ENCODE measurements around the gene ATE1. TPM values are rescaled to one million over a fixed set of nuclear protein-coding genes. Genes with fewer than 3 reads are reported as not detected.
"Not testable (repeated sequence)": the region's sequence is repeated elsewhere in the genome, so short reads cannot be mapped to it uniquely, and the experiment has no call there.

Gene ATE1
- total and polyA plus RNA-seq, 9 donors = 8.9 to 36.6 (median 31.2) TPM

DNA sequence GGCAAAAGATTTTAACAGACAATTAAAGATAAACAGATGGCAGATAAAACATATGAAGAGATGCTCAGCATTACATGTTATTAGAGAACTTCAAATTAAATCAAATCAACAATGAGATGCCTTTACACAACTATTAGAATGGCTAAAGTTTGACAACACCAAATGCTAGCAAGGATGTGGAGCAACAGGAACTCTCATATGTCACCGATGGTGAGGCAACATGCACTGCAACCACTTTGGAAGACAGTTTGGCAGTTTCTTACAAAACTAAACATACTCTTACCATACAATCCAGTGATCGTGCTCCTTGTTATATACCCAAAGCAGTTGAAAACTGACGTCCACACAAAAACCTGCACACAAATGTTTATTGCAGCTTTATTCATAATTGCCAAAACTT, 13.7 kb upstream of the ATE1 start:
- Histone ChIP-seq H3K36me3 (no peaks in the 10 kb centered on the region), H3K27ac (no peak overlapping the region), H3K27me3 (peaks cover 4% of the 10 kb centered on the region), H3K4me1 (ENCODE audit: insufficient read depth) (no peaks in the 10 kb centered on the region), H3K4me3 (no peak overlapping the region), H3K9me3 (no peaks in the 10 kb centered on the region)
- 76 to 97% (median 91%) methylated on average over 3 of the region's 3 CpGs for WGBS, 3 donors
- intact Hi-C loops (cut with DNase I) = no loop called here
- DNase-seq = no peak
- TF ChIP-seq EP300 (IDR thresholded peaks at IDR 0.05) (no peak), POLR2A (IDR thresholded peaks at IDR 0.05) (no peak)
- TF ChIP-seq, protein P1, sequence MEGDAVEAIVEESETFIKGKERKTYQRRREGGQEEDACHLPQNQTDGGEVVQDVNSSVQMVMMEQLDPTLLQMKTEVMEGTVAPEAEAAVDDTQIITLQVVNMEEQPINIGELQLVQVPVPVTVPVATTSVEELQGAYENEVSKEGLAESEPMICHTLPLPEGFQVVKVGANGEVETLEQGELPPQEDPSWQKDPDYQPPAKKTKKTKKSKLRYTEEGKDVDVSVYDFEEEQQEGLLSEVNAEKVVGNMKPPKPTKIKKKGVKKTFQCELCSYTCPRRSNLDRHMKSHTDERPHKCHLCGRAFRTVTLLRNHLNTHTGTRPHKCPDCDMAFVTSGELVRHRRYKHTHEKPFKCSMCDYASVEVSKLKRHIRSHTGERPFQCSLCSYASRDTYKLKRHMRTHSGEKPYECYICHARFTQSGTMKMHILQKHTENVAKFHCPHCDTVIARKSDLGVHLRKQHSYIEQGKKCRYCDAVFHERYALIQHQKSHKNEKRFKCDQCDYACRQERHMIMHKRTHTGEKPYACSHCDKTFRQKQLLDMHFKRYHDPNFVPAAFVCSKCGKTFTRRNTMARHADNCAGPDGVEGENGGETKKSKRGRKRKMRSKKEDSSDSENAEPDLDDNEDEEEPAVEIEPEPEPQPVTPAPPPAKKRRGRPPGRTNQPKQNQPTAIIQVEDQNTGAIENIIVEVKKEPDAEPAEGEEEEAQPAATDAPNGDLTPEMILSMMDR (IDR thresholded peaks at IDR 0.05) = no peak

DNA sequence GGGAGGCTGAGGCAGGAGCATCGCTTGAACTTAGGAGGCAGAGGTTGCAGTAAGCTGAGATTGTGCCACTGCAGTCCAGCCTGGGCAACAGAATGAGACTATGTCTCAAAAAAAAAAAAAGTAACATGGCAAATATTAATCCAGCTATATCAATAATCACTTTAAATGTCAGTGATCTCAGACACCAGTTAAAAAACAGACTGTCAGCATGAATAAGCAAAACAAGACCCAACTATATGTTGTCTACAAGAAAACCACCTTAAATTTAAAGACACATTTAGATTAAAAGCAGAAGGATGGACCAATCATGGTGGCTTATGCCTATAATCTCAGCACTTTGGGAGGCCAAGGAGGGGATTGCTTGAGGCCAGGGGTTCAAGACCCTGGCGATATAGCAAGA, 8.5 kb upstream of the ATE1 start:
- Histone ChIP-seq H3K36me3 (no peaks in the 10 kb centered on the region), H3K9me3 (no peaks in the 10 kb centered on the region), H3K27me3 (peaks cover 4% of the 10 kb centered on the region), H3K27ac (no peak overlapping the region), H3K4me3 (no peak overlapping the region), H3K4me1 (ENCODE audit: insufficient read depth) (no peaks in the 10 kb centered on the region)
- DNase-seq = no peak
- TF ChIP-seq EP300 (IDR thresholded peaks at IDR 0.05) = no peak
- TF ChIP-seq, protein P1 (IDR thresholded peaks at IDR 0.05) = no peak
- no peak for TF ChIP-seq POLR2A (IDR thresholded peaks at IDR 0.05)
- WGBS, 3 donors = 95 to 100% (median 100%) methylated on average over 2 of the region's 2 CpGs
- intact Hi-C loops (cut with DNase I) = loop anchor here in 1 of 4 donors (10.0 kb wide), 1 partner anchor 129 kb away; no protein-coding TSS in a partner anchor

DNA sequence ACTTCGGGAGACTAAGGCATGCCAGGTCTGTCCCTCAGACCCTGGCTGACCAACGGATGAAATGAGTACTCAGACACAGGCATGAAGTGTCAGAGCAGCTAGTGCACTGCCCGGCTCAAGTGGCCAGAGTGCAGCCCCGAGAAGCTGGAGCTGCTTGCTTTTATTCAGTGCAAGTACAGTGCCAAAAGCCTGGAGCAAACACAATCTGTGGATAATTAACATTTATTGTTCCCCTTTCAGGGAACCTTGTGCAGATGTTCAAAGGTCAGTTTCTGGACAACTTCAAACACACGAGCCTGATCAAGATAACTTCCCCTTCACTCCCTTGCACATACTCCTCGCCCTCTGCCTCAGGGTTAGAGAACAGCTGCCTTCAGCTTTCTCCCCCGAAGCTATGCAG, 7.9 kb upstream of the ATE1 start:
- no peak for DNase-seq
- 34 to 53% (median 45%) methylated on average over 7 of the region's 7 CpGs for WGBS, 3 donors
- no peaks in the 10 kb centered on the region for H3K4me1 ChIP-seq (ENCODE audit: insufficient read depth)
- no peak overlapping the region for H3K27ac ChIP-seq
- H3K4me3 ChIP-seq = no peak overlapping the region
- peaks cover 4% of the 10 kb centered on the region for H3K27me3 ChIP-seq
- no peaks in the 10 kb centered on the region for H3K9me3 ChIP-seq
- intact Hi-C loops (cut with DNase I) = loop anchor here in 1 of 4 donors (10.0 kb wide), 1 partner anchor 129 kb away; no protein-coding TSS in a partner anchor
- TF ChIP-seq, protein P1 (IDR thresholded peaks at IDR 0.05) = no peak
- no peak for TF ChIP-seq POLR2A (IDR thresholded peaks at IDR 0.05)
- TF ChIP-seq EP300 (IDR thresholded peaks at IDR 0.05) = no peak
- H3K36me3 ChIP-seq = no peaks in the 10 kb centered on the region

DNA sequence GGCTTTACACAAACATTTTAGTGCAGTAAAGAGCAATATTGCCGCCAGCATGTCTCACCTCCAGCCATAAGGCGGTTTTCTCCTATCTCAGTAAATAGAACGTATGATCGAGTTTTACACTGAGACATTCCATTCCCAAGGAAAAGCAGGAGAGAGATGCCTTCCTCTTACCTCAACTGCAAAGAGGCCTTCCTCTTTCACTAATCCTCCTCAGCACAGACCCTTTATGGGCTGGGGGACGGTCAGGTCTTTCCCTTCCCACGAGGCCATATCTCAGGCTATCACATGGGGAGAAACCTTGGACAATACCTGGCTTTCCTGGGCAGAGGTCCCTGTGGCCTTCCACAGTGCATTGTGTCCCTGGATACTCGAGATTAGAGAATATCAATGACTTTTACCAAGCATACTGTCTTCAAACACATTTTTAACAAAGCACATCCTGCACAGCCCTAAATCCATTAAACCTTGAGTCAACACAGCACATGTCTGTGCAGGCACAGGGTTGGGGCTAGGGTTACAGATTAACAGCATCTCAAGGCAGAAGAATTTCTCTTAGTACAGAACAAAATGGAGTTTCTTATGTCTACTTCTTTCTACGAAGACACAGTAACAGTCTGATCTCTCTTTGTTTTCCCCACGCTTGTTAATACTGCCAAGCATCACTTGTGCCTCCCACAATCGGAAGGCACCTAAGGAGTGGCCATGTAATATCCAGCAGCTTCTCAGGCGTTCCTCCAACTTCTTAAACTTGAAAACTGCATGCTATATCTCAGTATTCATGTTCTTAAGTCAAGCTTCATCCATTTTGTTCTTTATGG, 2.6 kb upstream of the ATE1 start:
- 66 to 70% (median 68%) methylated on average over 11 of the region's 11 CpGs for WGBS, 3 donors
- H3K4me1 ChIP-seq (ENCODE audit: insufficient read depth); H3K27me3 ChIP-seq; H3K4me3 ChIP-seq; H3K36me3 ChIP-seq; H3K9me3 ChIP-seq; DNase-seq; H3K27ac ChIP-seq: not testable (repeated sequence)
- intact Hi-C loops (cut with DNase I) = loop anchor here in 1 of 4 donors (10.0 kb wide), 1 partner anchor 134 kb away; no protein-coding TSS in a partner anchor

DNA sequence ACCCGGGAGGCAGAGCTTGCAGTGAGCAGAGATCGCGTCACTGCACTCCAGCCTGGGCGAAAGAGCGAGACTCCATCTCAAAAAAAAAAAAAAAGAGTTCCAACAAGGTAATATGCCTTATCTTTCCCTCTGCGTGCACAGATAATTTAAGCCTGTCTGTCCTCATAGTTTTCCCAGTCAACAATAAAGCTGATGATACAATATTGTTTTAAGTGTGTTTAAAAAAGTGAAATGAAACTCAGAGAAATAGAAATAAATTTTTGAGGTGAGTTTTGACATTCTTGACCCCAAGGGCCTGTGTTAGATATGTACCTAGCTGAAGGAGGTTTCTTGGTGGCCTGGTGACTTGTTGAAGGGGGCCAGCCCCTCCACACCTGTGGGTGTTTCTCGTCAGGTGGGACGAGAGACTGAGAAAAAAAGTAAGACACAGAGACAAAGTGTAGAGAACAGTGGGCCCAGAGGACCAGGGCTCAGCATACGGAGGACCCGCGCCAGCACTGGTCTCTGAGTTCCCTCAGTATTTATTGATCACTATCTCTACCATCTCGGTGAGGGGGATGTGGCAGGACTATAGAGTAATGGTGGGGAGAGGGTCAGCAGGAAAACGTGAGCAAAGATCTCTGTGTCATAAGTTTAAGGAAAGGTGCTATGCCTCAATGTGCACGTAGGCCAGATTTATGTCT, 1.9 kb upstream of the ATE1 start:
- H3K4me1 ChIP-seq (ENCODE audit: insufficient read depth); DNase-seq; H3K9me3 ChIP-seq; H3K4me3 ChIP-seq; H3K36me3 ChIP-seq; H3K27me3 ChIP-seq; H3K27ac ChIP-seq: not testable (repeated sequence)
- 82 to 84% (median 82%) methylated on average over 14 of the region's 14 CpGs for WGBS, 3 donors
- intact Hi-C loops (cut with DNase I) = loop anchor here in 2 of 4 donors (5.0 to 10.0 kb wide), 2 partner anchors 135 to 183 kb away; no protein-coding TSS in a partner anchor
